Measurements from ENCODE around the gene PEX12.

GRCh38 chr17:35578929-35579432 is 610 bp upstream of the PEX12 start:
- TF ChIP-seq CTCF (IDR thresholded peaks at IDR 0.05) (no peak), EP300 (IDR thresholded peaks at IDR 0.05) (no peak), POLR2AphosphoS5 (IDR thresholded peaks at IDR 0.05) (no peak)
